Measurements from ENCODE around the gene ULK4.
"Not testable (repeated sequence)": the region's sequence is repeated elsewhere in the genome, so short reads cannot be mapped to it uniquely, and the experiment has no call there.

The ULK4 gene

DNA sequence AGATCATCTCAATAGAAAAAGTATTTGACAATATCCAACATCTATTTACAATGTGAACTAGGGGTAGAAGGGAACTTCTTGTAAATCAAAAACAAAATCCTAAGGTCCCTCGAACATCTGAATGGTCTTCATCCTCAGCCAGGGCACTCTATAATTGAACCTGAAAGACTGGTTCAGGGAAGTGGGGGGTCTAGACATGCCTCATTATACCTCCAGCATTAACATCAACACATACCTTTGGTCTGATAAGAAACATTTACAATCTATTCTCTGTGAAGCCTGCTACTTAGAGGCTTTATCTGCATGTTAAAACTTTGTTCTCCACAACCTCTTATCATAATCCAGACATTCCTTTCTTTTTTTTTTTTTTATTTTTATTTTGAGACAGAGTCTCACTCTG is 550.8 kb downstream of the ULK4 start:
- TF ChIP-seq, protein P1, sequence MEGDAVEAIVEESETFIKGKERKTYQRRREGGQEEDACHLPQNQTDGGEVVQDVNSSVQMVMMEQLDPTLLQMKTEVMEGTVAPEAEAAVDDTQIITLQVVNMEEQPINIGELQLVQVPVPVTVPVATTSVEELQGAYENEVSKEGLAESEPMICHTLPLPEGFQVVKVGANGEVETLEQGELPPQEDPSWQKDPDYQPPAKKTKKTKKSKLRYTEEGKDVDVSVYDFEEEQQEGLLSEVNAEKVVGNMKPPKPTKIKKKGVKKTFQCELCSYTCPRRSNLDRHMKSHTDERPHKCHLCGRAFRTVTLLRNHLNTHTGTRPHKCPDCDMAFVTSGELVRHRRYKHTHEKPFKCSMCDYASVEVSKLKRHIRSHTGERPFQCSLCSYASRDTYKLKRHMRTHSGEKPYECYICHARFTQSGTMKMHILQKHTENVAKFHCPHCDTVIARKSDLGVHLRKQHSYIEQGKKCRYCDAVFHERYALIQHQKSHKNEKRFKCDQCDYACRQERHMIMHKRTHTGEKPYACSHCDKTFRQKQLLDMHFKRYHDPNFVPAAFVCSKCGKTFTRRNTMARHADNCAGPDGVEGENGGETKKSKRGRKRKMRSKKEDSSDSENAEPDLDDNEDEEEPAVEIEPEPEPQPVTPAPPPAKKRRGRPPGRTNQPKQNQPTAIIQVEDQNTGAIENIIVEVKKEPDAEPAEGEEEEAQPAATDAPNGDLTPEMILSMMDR (IDR thresholded peaks at IDR 0.05; ENCODE audit: low read length, missing control alignments), result no peak
- H3K4me3 ChIP-seq (replicated peaks; ENCODE audit: low read depth, low read length), result no peak overlapping the region
- no peak for DNase-seq (ENCODE audit: low read depth)

DNA sequence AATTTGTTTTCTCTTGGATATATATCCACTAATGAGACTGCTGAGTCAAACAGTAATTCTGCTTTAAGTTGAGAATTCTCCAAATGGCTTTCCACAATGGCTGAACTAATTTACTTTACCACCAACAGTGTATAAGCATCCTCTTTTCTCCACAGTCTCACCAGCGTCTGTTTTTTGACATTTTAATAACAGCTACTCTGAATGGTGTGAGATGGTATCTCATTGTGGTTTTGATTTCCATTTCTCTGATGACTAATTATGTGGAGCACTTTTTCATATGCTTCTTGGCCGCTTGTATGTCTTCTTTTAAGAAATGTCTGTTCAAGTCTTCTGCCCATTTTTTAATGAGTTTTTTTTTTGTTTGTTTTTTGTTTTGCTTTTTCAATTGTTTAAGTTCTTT is 556.4 kb downstream of the ULK4 start:
- DNase-seq (ENCODE audit: low read depth), result no peak
- no peak overlapping the region for H3K4me3 ChIP-seq (replicated peaks; ENCODE audit: low read depth, low read length)
- TF ChIP-seq, protein P1 (IDR thresholded peaks at IDR 0.05; ENCODE audit: low read length, missing control alignments), result no peak

DNA sequence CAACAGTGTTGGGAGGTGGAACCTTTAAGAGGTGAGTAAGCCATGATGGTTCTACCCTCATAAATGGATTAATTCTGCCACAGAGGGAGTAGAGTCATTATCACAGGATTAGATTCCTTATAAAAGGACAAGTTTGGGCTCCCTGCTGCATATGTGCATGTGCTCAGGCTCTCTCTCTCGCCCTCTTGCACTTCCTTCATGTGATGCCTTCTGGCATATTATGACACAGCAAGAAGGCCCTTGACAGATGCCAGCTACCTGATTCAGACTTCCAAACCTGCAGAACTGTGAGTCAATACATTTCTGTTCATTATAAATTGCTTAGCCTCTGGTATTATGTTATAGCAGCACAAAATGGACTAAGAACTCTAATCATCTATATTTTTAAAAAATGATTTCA is 557.3 kb downstream of the ULK4 start:
- no peak overlapping the region for H3K4me3 ChIP-seq (replicated peaks; ENCODE audit: low read depth, low read length)
- DNase-seq (ENCODE audit: low read depth), result no peak
- TF ChIP-seq, protein P1 (IDR thresholded peaks at IDR 0.05; ENCODE audit: low read length, missing control alignments), result no peak

- TF ChIP-seq, protein P1 (IDR thresholded peaks at IDR 0.05; ENCODE audit: low read length, missing control alignments), result no peak
- no peak for DNase-seq (ENCODE audit: low read depth)
Measured at GRCh38 chr3:41394896-41395295, 567.0 kb downstream of the ULK4 start.

GRCh38 chr3:41370765-41371535 is 591.0 kb downstream of the ULK4 start:
- H3K4me3 ChIP-seq (replicated peaks; ENCODE audit: low read depth, low read length); DNase-seq (ENCODE audit: low read depth): not testable (repeated sequence)

More at GRCh38 chr3:41394896-41395295, 567.0 kb downstream of the ULK4 start:
- H3K4me3 ChIP-seq (replicated peaks; ENCODE audit: low read depth, low read length), result no peak overlapping the region

DNA sequence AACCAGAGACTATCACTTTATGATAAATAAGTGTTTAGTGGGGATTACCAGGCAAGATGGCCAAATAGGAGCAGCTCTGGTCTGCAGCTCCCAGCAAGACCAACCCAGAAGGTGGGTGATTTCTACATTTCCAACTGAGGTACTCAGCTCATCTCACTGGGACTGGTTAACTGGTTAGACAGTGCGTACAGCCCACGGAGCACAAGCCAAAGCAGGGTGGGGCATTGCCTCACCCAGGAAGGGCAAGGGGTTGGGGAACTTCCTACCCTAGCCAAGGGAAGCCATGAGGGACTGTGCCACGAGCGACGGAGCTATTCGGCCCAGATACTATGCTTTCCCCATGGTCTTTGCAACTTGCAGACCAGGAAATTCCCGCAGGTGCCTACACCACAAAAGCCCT is 591.6 kb downstream of the ULK4 start:
- no peak overlapping the region for H3K4me3 ChIP-seq (replicated peaks; ENCODE audit: low read depth, low read length)
- no peak for DNase-seq (ENCODE audit: low read depth)
- TF ChIP-seq, protein P1 (IDR thresholded peaks at IDR 0.05; ENCODE audit: low read length, missing control alignments), result no peak

DNA sequence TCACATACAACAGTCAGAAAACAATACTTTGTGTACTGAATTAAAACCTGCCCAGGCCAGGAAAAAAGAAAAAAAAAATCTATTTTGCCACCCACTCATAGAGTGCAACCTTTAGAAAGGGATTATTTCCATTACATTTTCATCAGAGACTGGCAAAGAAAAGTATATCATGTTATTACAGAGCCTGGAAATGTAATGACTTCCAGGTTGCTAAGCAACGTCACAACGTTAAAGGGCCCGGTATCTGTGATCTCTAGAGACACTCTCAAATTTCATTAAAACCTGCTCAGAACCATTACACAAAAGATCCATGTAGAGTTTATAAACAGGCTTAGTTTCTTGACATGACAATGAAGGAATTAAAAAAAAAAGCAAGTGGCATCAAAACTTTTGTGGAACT is 592.1 kb downstream of the ULK4 start:
- no peak overlapping the region for H3K4me3 ChIP-seq (replicated peaks; ENCODE audit: low read depth, low read length)
- DNase-seq (ENCODE audit: low read depth), result peak; percentile 6
- TF ChIP-seq, protein P1 (IDR thresholded peaks at IDR 0.05; ENCODE audit: low read length, missing control alignments), result no peak
